Measurements from ENCODE around the gene COMT. TPM values are rescaled to one million over a fixed set of nuclear protein-coding genes. Genes with fewer than 3 reads are reported as not detected.

Gene COMT
- total and polyA plus RNA-seq, 2 experiments from 2014 or later = 29.6 to 29.8 TPM

- no peak overlapping the region for H3K4me3 Mint-ChIP-seq
- DNase-seq (ENCODE audit: low spot score) (peak; percentile 76), ATAC-seq (peak; percentile 32)
- H3K27ac ChIP-seq (ENCODE audit: low read depth) = no peak overlapping the region
- peaks cover 7% of the 10 kb centered on the region; the same call in 1 of the 2 replicates for H3K4me1 ChIP-seq (ENCODE audit: insufficient read depth)
- no peaks in the 10 kb centered on the region; the same call in 1 of the 2 replicates for H4K20me1 ChIP-seq (replicated peaks; ENCODE audit: insufficient read depth)
- H3K27me3 Mint-ChIP-seq (ENCODE audit: insufficient read depth, low read depth, poor library complexity) = peaks cover 8% of the 10 kb centered on the region
- TF ChIP-seq REST (IDR thresholded peaks at IDR 0.05; ENCODE audit: unreplicated experiment) (no peak), CTCF (conservative IDR thresholded peaks at IDR 0.05; ENCODE audit: low read depth in 2 of 2) (peak; percentile 78 to 81), ZNF462 (CRISPR knock-in tag; IDR thresholded peaks at IDR 0.05) (no peak)
- no peak overlapping the region for H3K4me3 ChIP-seq
- H2AFZ ChIP-seq = no peak overlapping the region
- H3K9me2 ChIP-seq (ENCODE audit: insufficient read depth) = no peaks in the 10 kb centered on the region
- no peaks in the 10 kb centered on the region; the same call in 2 of the 3 replicates for H3K9me3 Mint-ChIP-seq
- H3F3A ChIP-seq (replicated peaks; ENCODE audit: low read depth) = peaks cover 8% of the 10 kb centered on the region; the same call in 1 of the 2 replicates
- no peaks in the 10 kb centered on the region for H3K79me2 ChIP-seq (replicated peaks; ENCODE audit: insufficient read depth)
- H3K27me3 ChIP-seq (ENCODE audit: insufficient read depth) = no peaks in the 10 kb centered on the region
- no peak overlapping the region for H3K4me2 ChIP-seq
- peaks cover 18% of the 10 kb centered on the region for H3K4me1 Mint-ChIP-seq
- H3K36me3 ChIP-seq (ENCODE audit: insufficient read depth) = no peaks in the 10 kb centered on the region
- peaks cover 11% of the 10 kb centered on the region; the same call in 2 of the 3 replicates for H3K36me3 Mint-ChIP-seq (ENCODE audit: low read depth)
- no peak overlapping the region; the same call in 1 of the 2 replicates for H3K27ac Mint-ChIP-seq
Observed at GRCh38 chr22:19965771-19966709, 24.5 kb downstream of the COMT start.

Data from GM23338 (cell line).